ENCODE measurements around the gene SGMS1. TPM values are rescaled to one million over a fixed set of nuclear protein-coding genes. Genes with fewer than 3 reads are reported as not detected.

Gene SGMS1
- total and polyA plus RNA-seq, 12 donors: 7.3 to 24.3 (median 17.1) TPM

- no peak for TF ChIP-seq CTCF (IDR thresholded peaks at IDR 0.05)
- ATAC-seq: no peak
- peaks cover 0 to 59% (median 51%) of the 10 kb centered on the region in 9 donors for H3K4me1 ChIP-seq
- H3K27me3 ChIP-seq: no peaks in the 10 kb centered on the region
- DNase-seq: no peak
- no peak overlapping the region for H3K4me3 ChIP-seq
- no peak overlapping the region for H3K27ac ChIP-seq
- peaks cover 0 to 3% (median 0%) of the 10 kb centered on the region in 11 donors for H3K9me3 ChIP-seq
- H3K36me3 ChIP-seq: no peaks in the 10 kb centered on the region
- intact Hi-C loops (cut with DNase I): no loop called here
- WGBS, 2 donors: 51 to 73% methylated on average over 3 of the region's 3 CpGs
Observed at GRCh38 chr10:50471583-50471975, 152.2 kb downstream of the SGMS1 start.

DNA sequence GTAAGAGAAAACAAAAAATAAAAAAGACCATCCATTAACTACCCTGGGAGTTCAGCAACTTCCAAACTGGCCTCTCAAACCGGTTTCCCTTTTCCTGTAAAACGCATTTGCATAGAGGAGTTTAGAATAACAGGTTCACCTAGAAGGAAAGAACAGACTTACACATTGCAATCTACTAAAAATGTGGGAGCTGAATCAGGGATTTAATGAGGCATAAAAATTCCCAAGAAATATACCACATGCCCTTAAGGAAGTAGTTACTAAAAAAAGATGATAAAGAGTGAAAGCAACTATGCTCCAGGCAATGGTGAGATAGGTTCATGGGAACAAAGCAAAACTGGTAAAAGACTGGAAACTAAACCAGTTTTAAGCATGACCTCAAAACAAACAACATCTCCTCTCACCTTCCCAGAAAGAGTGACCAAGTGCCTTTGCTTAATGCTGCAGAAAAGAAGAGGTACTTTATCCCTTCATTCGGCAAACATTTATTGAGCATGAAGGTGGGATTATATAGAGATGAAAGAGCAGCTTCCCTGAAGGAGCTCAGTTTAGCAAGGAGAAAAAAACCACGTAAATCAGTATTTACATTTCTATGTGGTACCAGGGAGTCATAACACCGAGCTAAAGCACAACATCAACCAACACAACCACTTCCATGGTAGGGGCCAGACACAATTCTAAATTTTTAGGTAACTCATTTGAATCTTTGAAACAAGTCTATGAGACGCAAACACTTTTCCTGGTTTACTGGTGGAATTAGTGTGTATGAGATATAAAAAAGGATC lies 152.8 kb downstream of the SGMS1 start:
- peak overlapping the region in 3 of 10 donors; percentile 24 to 46 (median 32) for H3K27ac ChIP-seq
- peaks cover 0 to 59% (median 51%) of the 10 kb centered on the region in 9 donors for H3K4me1 ChIP-seq
- ATAC-seq (no peak), DNase-seq (no peak)
- H3K9me3 ChIP-seq: no peaks in the 10 kb centered on the region
- 76% methylated on average over 6 of the region's 6 CpGs for WGBS, 2 donors
- no peak overlapping the region for H3K4me3 ChIP-seq
- intact Hi-C loops (cut with DNase I): no loop called here
- H3K36me3 ChIP-seq: no peaks in the 10 kb centered on the region
- H3K27me3 ChIP-seq: no peaks in the 10 kb centered on the region
- TF ChIP-seq CTCF (IDR thresholded peaks at IDR 0.05): no peak

DNA sequence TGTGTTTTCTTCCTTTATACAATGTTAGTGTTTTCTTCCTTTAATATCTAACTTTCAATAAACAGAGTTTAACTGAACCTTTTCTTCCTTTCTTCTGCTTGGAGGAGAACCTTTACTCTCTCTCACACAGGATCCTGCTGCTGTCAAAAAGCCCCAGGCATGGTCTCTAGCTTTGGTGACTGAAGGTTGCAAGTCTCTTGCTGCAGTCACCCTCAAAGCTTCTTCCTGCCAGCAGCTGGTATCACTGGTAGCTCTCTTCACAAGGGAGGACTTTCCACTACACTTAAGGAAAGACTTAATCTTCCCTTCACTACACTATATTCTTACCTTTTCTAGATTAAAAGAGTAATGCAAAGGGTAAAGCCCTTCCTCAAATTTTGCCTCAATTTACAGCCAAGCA lies 153.4 kb downstream of the SGMS1 start:
- TF ChIP-seq CTCF (IDR thresholded peaks at IDR 0.05): no peak
- DNase-seq: no peak
- H3K4me3 ChIP-seq: no peak overlapping the region
- no peaks in the 10 kb centered on the region for H3K9me3 ChIP-seq
- peaks cover 0 to 59% (median 51%) of the 10 kb centered on the region in 9 donors for H3K4me1 ChIP-seq
- peak overlapping the region in 3 of 10 donors; percentile 24 to 46 (median 31) for H3K27ac ChIP-seq
- H3K36me3 ChIP-seq: no peaks in the 10 kb centered on the region
- H3K27me3 ChIP-seq: no peaks in the 10 kb centered on the region
- intact Hi-C loops (cut with DNase I): no loop called here
- ATAC-seq: no peak

DNA sequence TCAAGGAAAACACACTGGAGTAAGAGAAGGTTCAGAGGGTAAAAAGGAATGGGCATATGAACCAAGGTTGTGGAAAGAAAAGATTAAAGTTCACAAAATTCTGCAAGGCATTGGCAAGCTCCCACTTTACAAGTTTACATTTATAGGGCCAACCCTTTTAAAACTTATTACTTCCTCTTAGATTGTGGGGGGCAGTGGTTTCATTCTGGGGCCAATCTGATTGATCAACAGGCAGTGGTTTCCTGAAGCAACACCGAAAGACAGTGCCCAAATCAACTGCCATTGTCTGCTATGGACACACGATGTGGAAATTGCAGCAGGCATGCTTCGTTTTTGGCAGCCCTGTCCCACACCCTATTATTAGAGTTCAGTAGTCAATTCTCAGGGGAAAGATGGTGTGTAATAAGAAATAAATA lies 154.0 kb downstream of the SGMS1 start:
- Histone ChIP-seq H3K36me3 (no peaks in the 10 kb centered on the region), H3K4me3 (no peak overlapping the region), H3K27me3 (no peaks in the 10 kb centered on the region), H3K4me1 (peaks cover 0 to 59% (median 51%) of the 10 kb centered on the region in 9 donors), H3K27ac (peak overlapping the region in 2 of 10 donors; percentile 31 to 46), H3K9me3 (no peaks in the 10 kb centered on the region)
- DNase-seq (no peak), ATAC-seq (peak in 6 of 8 donors; percentile 51 to 80 (median 68))
- intact Hi-C loops (cut with DNase I): no loop called here
- TF ChIP-seq CTCF (IDR thresholded peaks at IDR 0.05): no peak
- 12 to 17% methylated on average over 3 of the region's 3 CpGs for WGBS, 2 donors

All from heart right ventricle (tissue), 16 donors.